Panc1 (cell line): ENCODE measurements around the gene GDF11.

Source experiments
- POLR2AphosphoS5 ChIP-seq: IDR thresholded peaks from 2 replicates; pipeline ENCODE4 v1.6.1; 2012; ENCODE audit warnings: mild to moderate bottlenecking, low read depth, low read length, moderate library complexity
- SIN3A ChIP-seq: IDR thresholded peaks from 2 replicates; pipeline ENCODE4 v1.6.1; 2012; ENCODE audit warnings: low read depth, mild to moderate bottlenecking, low read length, moderate library complexity, borderline replicate concordance; ENCODE audit not compliant: insufficient read depth
- TCF7L2 ChIP-seq: IDR thresholded peaks from 2 replicates; pipeline ENCODE4 v1.6.1; 2011; ENCODE audit warnings: mild to moderate bottlenecking, low read depth, low read length, inconsistent platforms
- TF ChIP-seq, protein P1 (sequence below): fragments of 450-650 bp; IDR thresholded peaks from 2 replicates; pipeline ENCODE4 v1.5.1; 2017; ENCODE audit warnings: mild to moderate bottlenecking
- TF ChIP-seq, protein P2 (sequence below), 2 experiments: IDR thresholded peaks; 2 replicates each; pipeline ENCODE4 v1.6.1; 2011 to 2012; ENCODE audit warnings: low read depth in 2 of 2, control low read depth in 1 of 2, low read length in 1 of 2, mild to moderate bottlenecking in 1 of 2, moderate library complexity in 1 of 2; ENCODE audit not compliant: insufficient read depth in 1 of 2

DNA sequence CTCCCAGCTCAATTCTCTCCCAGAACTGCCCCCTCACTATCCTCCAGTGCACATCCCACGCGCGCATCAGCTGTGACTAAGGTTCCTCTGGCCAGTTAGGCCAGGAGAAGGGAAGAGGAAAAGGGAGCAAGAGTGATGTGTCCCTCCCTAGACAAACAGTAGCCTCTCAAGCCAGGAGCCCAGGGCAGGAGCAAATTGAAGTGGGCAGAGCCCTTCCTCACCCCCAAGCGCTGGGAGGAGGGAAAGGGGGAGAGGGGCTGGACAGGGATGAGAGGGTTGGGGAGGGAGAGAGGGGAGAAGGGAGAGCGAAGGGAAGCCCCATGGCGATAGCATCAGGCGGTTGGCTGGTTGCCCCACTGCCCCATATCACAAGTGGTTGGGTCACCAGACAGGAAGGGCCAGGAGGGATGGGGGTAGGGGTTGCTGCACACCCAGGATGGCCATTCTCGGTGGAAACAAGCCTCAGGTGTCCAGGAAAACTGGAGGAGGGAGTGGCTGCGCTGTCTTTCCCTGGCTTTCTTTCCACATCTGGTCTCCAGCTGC, 15.2 kb upstream of the GDF11 start:
- no peak for TF ChIP-seq POLR2AphosphoS5
- TF ChIP-seq, protein P1, sequence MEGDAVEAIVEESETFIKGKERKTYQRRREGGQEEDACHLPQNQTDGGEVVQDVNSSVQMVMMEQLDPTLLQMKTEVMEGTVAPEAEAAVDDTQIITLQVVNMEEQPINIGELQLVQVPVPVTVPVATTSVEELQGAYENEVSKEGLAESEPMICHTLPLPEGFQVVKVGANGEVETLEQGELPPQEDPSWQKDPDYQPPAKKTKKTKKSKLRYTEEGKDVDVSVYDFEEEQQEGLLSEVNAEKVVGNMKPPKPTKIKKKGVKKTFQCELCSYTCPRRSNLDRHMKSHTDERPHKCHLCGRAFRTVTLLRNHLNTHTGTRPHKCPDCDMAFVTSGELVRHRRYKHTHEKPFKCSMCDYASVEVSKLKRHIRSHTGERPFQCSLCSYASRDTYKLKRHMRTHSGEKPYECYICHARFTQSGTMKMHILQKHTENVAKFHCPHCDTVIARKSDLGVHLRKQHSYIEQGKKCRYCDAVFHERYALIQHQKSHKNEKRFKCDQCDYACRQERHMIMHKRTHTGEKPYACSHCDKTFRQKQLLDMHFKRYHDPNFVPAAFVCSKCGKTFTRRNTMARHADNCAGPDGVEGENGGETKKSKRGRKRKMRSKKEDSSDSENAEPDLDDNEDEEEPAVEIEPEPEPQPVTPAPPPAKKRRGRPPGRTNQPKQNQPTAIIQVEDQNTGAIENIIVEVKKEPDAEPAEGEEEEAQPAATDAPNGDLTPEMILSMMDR = no peak
- TF ChIP-seq SIN3A = no peak
- TF ChIP-seq, protein P2, sequence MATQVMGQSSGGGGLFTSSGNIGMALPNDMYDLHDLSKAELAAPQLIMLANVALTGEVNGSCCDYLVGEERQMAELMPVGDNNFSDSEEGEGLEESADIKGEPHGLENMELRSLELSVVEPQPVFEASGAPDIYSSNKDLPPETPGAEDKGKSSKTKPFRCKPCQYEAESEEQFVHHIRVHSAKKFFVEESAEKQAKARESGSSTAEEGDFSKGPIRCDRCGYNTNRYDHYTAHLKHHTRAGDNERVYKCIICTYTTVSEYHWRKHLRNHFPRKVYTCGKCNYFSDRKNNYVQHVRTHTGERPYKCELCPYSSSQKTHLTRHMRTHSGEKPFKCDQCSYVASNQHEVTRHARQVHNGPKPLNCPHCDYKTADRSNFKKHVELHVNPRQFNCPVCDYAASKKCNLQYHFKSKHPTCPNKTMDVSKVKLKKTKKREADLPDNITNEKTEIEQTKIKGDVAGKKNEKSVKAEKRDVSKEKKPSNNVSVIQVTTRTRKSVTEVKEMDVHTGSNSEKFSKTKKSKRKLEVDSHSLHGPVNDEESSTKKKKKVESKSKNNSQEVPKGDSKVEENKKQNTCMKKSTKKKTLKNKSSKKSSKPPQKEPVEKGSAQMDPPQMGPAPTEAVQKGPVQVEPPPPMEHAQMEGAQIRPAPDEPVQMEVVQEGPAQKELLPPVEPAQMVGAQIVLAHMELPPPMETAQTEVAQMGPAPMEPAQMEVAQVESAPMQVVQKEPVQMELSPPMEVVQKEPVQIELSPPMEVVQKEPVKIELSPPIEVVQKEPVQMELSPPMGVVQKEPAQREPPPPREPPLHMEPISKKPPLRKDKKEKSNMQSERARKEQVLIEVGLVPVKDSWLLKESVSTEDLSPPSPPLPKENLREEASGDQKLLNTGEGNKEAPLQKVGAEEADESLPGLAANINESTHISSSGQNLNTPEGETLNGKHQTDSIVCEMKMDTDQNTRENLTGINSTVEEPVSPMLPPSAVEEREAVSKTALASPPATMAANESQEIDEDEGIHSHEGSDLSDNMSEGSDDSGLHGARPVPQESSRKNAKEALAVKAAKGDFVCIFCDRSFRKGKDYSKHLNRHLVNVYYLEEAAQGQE (IDR thresholded peaks at IDR 0.05; ENCODE audit: insufficient read depth in 1 of 2, low read depth in 2 of 2, low read length in 1 of 2) = no peak
- no peak for TF ChIP-seq TCF7L2
